Measurements from ENCODE around the gene MAN2A2. TPM values are rescaled to one million over a fixed set of nuclear protein-coding genes. Genes with fewer than 3 reads are reported as not detected.
A peak's percentile ranks its signal among the peaks of the same experiment; 100 is the strongest.

Gene MAN2A2
- total RNA-seq, 1 experiment from 2014 or later: 27.4 TPM

GRCh38 chr15:90967206-90967605 is 64.1 kb downstream of the MAN2A2 start:
- no peaks in the 10 kb centered on the region for H3K4me1 Mint-ChIP-seq
- no peak overlapping the region for H4K91ac ChIP-seq (ENCODE audit: insufficient read length, low read depth, low read length)
- H2BK15ac ChIP-seq (ENCODE audit: low read depth, low read length): no peak overlapping the region

More at GRCh38 chr15:90967206-90967605, 64.1 kb downstream of the MAN2A2 start:
- no peaks in the 10 kb centered on the region for H3K27me3 ChIP-seq (ENCODE audit: insufficient read depth, low read length)
- no peak overlapping the region for H4K5ac ChIP-seq (ENCODE audit: insufficient read length, low read depth, low read length)
- no peaks in the 10 kb centered on the region for H3K27me3 Mint-ChIP-seq (ENCODE audit: low read depth)
- H3K14ac ChIP-seq (ENCODE audit: insufficient read depth, low read length): no peak overlapping the region
- H3K23ac ChIP-seq (ENCODE audit: insufficient read length, low read depth, low read length): no peak overlapping the region
- no peak overlapping the region for H2BK5ac ChIP-seq (ENCODE audit: insufficient read length, low read length)
- no peaks in the 10 kb centered on the region for H3K79me2 ChIP-seq (ENCODE audit: insufficient read depth, low read length)
- no peaks in the 10 kb centered on the region for H3K9me3 Mint-ChIP-seq
- H4K8ac ChIP-seq (replicated peaks; ENCODE audit: insufficient read length, low read depth, low read length): no peak overlapping the region
- TF ChIP-seq CTCF (conservative IDR thresholded peaks at IDR 0.05): no peak
- no peak overlapping the region for H2AFZ ChIP-seq (ENCODE audit: low read length)
- H3K27ac ChIP-seq (ENCODE audit: insufficient read length, low read depth, low read length): no peak overlapping the region
- peak overlapping the region in 2 of 3 experiments; percentile 55 to 68; a peak in 1 of 7 replicates for H3K27ac Mint-ChIP-seq
- no peak overlapping the region for H3K4me2 ChIP-seq (ENCODE audit: insufficient read depth, insufficient read length, low read length)
- H3K9me3 ChIP-seq (ENCODE audit: control insufficient read depth, low read depth, low read length): no peaks in the 10 kb centered on the region
- no CpG with 5 or more reads among the region's 5 CpGs for WGBS (ENCODE audit: extremely low coverage, insufficient read length, low lambda C conversion rate)
- no peak overlapping the region for H2BK120ac ChIP-seq (ENCODE audit: low read depth, low read length, poor library complexity, severe bottlenecking)
- no peak overlapping the region for H3K4me3 Mint-ChIP-seq
- H4K20me1 ChIP-seq (ENCODE audit: control insufficient read depth, insufficient read depth, insufficient read length): no peaks in the 10 kb centered on the region
- H3T11ph ChIP-seq (ENCODE audit: low read length): no peak overlapping the region
- H3K9ac ChIP-seq (ENCODE audit: extremely low read depth, insufficient read length, low read length): no peak overlapping the region
- no peak overlapping the region for H2AK5ac ChIP-seq (ENCODE audit: insufficient read length, low read length)
- H3K4ac ChIP-seq (ENCODE audit: low read depth, low read length): no peak overlapping the region
- no peak overlapping the region for H2BK20ac ChIP-seq (ENCODE audit: low read depth, low read length, poor library complexity, severe bottlenecking)
- DNase-seq: no peak
- no peaks in the 10 kb centered on the region for H3K23me2 ChIP-seq (ENCODE audit: insufficient read length, low read depth, low read length, poor library complexity, severe bottlenecking)
- H3K79me1 ChIP-seq (ENCODE audit: insufficient read depth, low read depth, low read length, poor library complexity, severe bottlenecking): no peaks in the 10 kb centered on the region
- no peak overlapping the region for H2BK12ac ChIP-seq (ENCODE audit: insufficient read length, low read depth, low read length)
- H3K4me1 ChIP-seq (ENCODE audit: insufficient read depth, low read length): no peaks in the 10 kb centered on the region
- no peak overlapping the region for H3K56ac ChIP-seq (ENCODE audit: insufficient read length, low read depth, low read length)
- H3K18ac ChIP-seq (ENCODE audit: insufficient read length, low read depth, low read length): no peak overlapping the region
- peaks cover 33 to 83% (median 78%) of the 10 kb centered on the region in 3 experiments for H3K36me3 Mint-ChIP-seq (ENCODE audit: insufficient read depth in 1 of 3, low read depth in 3 of 3)

All from H9 (cell line).